GM19463 (cell line): Measurements from ENCODE around the gene IFRD1.

Experiments used
- ATAC-seq: cut with Tn5 transposase; IDR thresholded peaks from one replicate; pipeline ENCODE4 v1.9.1; 2021; ENCODE audit warnings: mild to moderate bottlenecking, moderate library complexity; ENCODE audit not compliant: unreplicated experiment

The IFRD1 gene, protein sequence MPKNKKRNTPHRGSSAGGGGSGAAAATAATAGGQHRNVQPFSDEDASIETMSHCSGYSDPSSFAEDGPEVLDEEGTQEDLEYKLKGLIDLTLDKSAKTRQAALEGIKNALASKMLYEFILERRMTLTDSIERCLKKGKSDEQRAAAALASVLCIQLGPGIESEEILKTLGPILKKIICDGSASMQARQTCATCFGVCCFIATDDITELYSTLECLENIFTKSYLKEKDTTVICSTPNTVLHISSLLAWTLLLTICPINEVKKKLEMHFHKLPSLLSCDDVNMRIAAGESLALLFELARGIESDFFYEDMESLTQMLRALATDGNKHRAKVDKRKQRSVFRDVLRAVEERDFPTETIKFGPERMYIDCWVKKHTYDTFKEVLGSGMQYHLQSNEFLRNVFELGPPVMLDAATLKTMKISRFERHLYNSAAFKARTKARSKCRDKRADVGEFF

DNA sequence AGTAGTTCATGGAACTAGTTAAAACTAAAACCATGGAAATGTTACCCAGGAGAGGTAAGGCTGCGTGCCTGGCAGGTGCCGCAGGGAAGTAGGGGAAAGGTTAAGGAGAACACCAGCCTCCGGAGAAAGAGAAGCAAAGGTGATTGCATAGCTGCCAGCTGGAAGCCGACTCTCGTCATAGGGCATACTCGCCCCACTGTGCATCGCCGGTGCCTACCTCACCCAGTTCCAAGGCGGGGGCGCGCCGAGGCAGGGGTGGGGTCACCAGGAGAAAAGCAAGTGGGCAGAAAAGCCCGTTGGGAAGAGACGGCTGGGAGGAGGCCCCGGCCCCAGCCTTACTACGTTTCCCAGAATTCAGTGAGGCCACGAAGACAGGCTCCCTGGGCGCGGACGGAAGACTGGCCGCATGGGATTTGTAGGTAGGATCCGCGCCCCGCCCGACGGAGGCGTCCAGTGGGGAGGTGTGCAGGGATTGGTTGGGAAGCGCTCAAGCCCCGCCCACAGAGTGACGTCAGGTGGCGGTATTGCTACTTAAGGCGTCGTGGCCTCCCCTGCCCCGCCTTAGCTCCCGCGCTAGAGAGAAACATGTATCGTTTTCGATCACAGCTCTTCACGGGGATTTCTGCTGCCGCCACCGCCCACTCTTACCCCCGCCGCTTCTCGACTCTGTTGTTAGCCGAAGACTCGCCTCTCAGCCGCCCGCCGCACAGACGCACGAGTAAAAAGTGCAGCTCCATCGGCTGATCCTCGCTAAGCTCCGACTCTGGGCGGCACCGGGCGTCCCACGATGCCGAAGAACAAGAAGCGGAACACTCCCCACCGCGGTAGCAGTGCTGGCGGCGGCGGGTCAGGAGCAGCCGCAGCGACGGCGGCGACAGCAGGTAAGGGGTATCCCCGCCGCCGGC is at the start of gene IFRD1:
Gene IFRD1, plus strand, starts transcription at position 559 of the 905 bp plus-strand sequence. Its CDS starts 229 bp downstream, at position 788.
- ATAC-seq: peak; percentile 71

DNA sequence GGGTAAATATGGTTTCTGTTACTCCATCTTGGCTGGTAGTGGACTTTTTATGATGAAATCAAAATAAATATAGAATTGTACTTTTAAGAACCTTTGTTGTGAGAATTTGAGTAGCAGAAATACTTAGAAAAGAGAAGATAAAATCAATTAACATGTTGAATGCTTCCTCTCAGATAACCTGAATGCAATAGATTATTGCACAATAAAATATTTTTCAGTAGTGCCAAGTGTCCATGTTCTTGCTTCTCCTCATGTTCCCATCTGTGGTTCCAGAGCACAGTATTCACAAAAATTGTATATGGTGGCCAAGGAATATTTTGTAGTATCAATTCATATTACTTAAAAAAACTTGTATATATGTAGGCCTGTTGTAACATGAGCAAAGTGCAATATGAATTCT is 45.9 kb upstream of the IFRD1 start:
- ATAC-seq: no peak

DNA sequence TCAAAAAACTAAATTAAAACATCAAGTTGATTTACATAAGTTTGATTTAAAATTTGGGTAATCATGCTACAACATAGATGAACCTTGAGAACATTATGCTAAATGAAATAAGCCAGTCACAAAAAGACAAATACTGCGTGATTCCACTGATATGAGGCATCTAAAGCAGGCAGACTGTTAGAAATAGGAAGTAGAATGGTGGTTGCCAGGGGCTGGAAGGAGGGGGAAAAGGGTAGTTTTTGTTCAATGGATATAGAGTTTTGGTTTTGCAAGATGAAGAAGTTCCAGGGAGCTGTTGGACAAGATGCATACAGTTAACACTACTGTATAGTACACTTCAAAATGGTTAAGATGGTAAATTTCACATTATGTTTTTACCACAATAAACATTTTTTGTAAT is 45.0 kb upstream of the IFRD1 start:
- no peak for ATAC-seq

DNA sequence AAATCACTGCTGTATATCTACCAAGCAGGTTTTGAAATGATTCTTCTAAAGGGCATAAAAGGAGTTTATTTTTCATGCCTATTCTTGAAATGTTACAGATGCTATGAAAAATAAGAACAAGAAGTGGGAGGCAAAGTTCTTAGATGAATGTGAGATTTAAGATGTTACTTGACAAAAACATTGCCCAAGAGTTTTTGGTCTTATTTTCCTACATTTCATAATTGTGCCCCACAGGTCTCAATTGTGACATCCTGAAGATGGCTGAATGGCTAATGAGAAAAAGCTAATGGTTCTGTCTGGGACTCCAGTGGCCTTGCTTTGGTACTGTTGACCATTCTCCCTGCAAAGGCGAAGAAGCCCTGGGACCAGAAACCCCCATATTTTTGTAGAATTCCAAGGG is 43.0 kb upstream of the IFRD1 start:
- ATAC-seq: no peak

DNA sequence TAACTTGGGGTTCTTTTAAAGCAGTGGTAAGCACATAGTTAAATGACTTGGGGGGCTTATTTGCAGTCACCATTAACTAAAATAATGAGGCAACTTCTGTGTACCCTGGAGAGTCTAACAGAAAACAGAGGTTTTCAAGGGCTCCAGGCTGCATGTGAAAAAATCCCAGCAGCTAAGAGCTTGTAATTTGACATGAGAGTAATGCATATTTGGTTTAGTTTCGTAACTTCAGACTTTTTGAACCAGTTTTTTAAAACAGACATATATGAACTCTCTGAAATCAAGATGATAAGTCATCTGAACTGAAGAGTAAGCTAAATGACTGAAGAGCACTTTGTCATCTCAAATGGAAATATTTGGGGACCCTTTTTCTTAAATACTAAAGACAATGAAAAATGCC is 40.2 kb upstream of the IFRD1 start:
- ATAC-seq: no peak

DNA sequence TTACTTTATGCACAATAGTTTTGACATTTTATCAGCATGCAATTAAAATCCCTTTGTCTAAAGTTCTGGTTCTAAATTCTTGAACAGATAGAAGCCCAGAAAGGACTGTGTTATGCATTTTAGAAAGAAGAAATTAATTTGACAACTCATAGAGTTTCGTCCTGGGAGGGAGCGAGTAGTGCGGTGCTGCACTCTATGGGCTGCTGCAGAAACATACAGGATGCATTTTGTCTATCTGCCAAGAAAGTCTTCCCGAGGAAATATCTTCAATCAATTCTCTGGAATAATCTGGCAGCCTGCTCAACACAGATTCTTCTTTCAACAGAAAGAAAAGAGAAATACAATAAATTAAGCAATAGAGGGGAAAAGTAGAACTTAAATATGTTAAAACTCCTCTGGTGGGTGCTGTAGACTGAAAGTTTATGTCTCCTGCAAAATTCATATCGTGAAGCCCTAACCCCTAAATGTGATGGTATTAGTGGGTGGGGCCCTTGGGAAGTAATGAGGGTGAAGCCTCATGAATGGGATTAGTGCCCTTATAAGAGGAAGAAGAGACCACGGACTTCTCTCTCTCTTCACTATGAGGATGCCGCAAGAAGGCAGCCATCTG is 39.0 kb upstream of the IFRD1 start:
- ATAC-seq: no peak

DNA sequence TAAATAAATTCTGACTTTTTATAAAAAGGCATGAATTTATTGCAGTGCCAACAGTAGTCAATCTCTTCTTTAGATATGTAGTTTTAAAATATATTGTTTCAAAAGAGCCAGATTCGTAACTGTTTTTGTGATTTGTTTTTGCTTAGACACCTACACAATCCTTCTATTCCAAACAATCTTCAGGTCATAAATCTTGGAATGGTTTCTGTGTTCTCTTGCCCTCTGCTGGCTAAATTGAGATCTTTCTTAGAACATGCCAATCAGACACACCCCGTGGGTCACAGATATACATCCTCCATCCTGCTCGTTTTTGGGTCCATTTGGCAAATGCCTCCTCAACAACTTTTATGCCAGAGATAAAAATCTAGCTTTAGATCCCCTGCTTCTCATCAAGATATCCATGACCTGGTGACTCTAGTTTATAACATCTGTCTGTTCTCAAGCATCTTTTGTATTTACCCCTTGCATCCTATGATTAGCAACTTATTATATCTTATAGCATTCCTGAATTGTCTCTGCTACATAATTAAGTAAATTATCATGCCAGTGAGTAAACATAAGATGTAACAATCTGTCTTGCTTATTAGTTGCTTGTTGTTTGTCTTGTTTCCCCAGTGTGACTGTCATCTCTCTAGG is 35.3 kb upstream of the IFRD1 start:
- ATAC-seq: no peak

DNA sequence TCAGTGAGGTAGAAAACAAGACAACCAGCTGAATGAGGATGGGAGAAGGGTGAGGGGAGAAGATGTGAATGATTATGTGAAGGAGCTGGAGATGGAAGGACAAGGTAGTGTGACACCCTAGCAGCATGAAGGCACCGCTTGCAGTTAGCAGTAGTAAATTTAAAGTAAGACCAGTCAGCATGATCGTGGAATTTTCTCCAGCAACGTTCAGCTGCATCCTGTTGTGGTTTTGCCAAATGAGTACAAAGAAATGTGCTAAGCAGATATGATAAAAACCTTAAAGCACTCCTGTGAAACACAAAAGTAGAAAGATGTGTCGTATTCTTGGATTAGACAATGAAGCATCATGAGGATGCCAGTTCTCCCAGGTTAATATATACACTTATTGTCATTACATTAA is 34.1 kb upstream of the IFRD1 start:
- ATAC-seq: no peak

DNA sequence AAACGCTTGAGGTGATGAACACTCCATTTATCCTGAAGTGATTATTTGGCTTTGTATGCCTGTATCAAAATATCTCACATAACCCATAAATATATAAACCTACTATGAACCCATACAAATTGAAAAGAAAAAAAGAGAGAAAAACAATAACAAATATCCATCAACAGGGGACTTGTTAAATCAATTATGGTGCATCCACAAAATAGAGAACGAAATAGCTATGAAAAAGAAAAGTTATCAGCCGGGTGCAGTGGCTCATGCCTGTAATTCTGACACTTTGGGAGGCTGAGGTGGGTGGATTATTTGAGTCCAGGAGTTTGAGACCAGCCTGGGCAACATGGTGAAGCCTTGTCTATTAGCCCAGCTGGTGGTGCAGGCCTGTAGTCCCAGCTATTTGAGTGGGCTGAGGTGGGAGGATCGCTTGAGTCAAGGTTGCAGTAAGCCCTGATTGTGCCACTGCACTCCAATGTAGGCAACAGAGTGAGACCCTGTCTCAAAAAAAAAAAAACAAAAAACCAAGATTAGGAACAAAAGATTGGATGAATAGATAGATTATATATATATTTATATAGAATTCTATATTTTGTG is 30.6 kb upstream of the IFRD1 start:
- no peak for ATAC-seq

DNA sequence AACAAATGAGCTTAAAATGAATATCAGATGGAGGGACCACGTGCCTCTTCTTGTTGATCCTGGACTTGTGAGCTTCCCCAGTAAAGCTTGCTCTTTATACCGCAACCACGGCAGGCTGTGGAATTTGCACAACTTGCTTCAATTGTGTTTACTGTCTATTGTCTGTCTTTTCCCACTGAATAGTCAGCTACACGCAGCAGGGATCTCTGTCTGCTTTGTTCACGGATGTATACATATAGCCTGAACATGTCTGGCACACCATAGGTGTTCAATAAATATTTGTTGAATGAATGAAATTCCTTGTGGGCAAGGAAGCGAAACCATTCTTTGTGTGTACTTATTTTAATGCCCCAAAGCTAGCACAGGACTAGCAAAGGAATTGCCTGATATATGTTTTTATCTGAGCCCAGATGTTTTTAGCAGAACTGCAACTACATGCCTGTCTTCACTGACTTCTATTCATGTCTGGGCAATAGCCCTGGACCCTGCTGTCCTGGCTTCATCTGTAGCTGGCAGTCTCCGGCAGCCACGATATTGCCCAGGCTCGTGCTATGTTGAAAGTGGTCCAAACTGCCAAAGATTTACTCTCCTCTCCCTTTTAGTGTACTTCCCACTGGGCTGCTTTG is 29.9 kb upstream of the IFRD1 start:
- ATAC-seq: no peak

DNA sequence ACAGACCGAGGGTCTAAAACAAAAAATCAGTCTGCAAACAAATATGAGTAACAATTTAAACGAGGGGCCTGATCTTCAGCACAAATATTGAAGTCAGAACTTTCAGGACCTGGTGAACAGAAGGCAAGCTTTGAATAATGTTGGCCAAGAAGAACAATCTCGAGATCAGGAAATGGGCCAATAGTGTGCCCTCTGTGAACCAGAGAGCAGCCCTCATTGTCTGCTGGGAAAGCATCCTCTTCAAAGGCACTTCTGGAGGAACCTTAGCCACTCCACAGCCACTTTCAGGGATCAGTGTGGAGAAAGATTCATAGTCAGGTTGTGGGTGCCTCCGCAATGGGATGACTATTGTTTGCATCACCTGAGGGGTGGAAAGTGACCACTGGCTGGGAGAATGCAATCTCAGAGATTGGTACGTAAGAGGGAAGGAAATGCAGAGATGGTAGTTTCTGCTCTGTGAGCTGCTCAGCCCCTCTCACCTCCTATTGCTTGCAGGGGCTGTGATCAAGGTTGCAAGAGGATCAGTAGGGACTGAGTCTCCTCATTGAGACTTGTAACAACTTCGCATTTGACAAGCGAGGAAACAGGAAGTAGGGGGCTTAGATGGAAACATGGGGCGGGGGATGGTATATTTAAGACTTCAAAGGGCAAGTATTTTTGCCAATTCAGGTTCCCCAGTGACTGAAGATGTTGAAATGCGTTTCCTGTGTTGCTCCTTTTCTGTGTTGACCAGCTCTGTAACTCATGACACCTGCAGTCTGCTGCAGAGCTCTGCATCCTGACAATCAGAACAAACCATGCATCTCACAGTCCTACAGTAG is 28.4 kb upstream of the IFRD1 start:
- ATAC-seq: no peak

DNA sequence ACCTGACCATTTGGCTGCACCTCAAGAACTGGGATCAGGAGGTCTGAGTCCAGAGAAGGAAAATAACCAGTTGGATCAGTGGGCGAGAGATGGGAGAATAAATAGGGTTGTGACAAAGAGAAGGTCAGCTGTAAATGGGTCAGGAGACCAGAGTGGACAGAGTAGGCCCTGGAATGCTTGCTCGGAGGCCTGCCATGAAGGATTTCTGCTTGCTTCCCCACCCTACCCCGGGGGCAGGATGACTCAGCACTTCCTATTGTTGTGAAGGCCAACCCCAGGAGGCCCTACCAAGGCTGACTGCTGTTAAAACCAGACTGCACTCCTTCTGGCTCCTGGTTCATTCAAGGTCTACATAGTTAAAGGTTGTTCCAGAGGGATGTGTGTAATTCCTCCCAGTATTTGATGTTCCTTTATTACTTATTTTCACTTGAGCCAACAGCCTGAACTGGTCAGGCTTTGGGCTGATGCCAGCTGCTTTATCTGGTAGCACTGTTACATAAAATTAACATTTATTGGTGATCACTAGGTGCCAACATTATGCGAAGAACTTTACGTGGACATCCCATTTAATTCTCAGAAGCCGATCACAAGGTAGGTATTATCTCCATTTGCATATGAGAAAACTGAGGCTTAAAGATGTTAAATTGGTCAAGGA is 27.3 kb upstream of the IFRD1 start:
- ATAC-seq: peak; percentile 56

DNA sequence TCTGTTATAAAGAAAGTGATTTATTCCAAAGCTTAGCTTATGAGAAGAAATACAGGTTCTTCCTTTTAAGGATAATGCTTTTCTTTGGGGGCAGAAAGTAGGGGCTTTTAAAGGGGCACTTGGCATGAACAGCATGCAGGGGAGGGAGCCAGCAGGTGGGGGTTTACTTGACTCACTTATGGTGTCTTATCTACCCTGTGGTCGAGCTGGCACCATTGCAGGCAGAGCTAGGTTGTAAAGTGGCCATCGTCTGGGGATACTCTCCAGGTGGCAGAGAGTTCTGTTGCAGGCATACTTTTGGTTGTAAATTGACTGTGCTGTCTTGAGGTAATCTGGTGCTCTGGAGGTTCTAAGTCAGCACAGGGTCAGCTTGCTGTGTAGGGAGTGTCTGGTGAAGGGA is 26.3 kb upstream of the IFRD1 start:
- ATAC-seq: no peak

DNA sequence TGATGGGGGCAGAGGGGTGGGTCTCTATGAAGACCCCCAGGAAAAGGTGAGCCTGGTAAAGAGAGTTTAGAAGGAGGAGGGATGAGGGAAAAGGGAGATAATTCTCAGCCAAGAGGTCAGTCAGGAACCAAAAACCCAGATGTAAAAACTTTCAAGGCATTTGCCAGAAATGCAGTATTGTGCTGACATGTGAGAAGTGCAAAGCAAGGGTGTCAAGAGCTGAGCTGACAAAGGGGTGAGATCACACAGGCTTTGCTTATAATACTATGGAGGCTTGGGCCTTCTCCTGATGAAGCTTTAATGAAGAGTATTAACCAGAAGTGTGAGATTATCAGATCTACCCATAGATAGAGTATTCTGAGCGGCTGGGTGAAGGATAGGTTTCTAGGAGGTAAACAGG is 22.3 kb upstream of the IFRD1 start:
- ATAC-seq: no peak

DNA sequence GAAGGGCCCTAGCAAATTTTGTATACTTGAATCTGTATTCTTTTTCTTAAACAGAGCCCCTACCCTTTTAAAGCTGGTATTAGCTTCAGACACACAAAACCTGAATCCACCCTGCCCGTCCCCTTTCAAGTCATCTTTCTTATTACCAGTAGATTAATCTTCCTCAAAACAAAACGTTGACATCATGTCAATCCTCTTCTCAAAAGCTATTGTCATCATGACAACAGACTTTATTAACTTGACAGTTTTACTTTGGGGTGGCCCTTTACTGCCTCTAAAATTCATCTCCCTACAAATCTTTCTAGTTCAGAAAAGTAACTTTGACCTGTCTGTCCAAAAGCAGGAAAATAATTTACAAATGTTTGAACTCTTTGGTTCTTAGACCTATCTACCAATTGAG is 21.5 kb upstream of the IFRD1 start:
- ATAC-seq: no peak

DNA sequence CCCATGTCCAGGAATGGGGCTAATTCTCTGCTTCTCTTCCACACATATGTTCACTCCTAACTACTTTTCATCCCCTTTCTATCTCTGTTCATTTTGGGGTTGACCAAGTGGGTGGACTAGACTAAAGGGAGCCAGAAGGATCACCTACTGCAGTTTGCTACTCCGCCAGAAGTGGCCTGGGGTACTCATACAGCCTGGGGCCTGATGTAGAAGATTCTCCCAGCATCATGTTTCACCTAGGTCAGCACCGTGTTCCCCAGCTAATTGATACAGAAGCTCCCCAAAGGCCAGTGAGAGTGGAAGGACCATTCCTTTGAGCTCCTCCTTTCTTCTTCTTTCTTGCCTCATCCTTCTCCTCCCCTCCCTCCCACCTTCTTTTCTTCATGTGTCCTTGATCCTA is 19.6 kb upstream of the IFRD1 start:
- ATAC-seq: no peak

DNA sequence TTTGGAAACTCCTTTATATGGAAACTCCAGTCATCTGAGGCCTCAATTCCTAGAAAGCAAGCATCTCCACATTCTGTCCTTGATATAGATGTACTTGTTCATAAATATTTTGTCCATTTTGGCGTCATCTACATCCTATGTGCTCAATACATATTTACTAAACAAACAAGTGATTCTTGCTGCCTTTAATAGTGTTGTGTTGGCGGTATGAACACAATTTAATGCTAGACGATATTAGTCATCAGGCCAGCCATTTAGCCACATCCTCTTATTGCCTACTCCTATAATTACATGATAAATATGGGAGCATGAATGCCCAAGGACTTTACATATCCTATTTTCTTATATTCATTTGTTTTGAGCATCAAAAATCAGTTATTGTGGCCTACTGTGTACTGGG is 18.5 kb upstream of the IFRD1 start:
- ATAC-seq: no peak

DNA sequence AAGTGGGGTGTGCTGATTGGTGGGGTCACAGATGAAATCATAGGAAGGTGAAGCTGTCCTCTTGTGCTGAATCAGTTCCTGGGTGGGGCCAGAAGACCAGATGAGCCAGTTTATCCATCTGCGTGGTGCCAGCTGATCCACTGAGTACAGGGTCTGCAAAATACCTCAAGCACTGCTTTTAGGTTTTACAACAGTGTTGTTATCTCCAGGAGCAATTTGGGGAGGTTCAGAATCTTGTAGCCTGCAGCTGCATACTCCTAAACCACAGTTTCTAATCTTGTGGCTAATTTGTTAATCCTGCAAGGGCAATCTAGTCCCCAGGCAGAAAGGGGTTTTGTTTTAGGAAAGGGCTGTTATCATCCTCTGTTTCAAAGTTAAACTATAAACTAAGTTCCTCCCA is 17.0 kb upstream of the IFRD1 start:
- no peak for ATAC-seq

DNA sequence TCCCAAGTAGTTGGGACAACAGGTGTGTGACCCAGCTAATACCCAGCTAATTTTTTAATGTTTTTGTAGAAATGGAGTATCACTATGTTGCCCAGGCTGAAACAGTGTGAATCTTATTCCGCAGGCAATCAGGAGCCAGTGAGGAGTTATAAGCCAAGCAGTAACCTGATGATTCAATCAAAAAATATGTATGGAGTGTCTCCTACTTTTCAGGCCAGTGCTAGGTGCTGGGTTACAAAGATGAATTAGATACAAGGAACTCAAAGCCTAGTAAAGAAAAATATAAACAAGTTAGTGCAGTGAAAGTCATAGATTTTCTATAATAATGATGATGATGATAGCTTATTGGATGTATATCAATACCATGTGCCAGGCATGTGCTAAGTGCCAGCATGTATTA is 13.2 kb upstream of the IFRD1 start:
- no peak for ATAC-seq
